ENCODE measurements around the gene BOK.
A peak's percentile ranks its signal among the peaks of the same experiment; 100 is the strongest.

The BOK gene

DNA sequence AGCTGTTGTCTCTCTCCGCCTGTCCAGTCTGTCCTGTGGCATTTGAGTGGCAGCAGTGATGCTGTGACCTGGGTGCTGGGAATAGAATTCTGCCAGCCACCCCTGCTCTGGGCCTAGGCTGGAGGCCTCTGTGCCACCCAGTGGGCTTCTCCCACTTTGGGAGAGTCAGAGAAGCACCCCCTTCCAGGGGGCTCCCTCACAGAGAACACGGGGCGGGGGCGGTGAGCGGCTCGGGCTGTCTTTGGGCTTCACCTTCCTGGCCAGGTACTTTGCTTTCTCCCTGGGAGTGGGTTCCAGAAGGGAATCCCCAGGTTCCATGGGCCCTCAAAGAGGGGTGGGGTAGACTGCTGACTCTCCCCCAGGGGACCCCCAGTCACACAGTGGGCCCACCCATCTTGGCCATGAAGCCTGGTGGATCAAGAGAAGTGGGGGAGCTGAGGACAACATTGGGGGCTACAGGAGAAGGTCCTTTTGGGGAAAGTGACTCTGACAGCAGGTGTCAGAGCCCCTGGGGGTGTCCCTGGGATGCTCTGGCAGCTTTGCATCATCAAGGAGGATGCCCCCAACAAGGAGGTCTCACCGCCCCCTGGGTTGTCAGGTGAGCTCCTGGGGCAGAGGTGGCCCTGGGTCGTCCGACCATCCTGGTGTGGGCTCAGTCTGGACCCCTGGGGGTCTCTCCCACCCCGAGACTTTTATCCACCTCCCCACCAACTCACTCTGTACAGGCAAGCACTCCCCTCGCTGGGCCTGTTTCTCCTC, 18.8 kb upstream of the BOK start:
- no peak for DNase-seq

DNA sequence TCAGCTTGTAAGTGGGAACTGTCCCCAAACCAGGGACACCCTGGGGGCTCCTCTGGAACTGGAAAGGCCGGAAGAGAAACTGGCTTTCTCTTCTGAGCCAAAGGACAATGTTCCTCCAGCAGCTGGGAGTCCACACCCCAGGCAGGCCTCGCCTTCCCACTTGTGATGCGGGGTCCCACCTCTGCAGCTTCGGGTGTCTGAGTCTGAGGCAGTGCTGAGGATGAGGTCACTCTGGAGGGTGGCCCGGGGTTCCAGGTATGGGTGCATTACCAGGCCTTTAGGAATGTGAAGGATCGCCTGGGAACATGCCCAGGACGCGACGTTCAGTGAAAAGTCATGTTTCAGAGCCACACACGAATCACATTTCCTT, 18.2 kb upstream of the BOK start:
- DNase-seq: no peak

DNA sequence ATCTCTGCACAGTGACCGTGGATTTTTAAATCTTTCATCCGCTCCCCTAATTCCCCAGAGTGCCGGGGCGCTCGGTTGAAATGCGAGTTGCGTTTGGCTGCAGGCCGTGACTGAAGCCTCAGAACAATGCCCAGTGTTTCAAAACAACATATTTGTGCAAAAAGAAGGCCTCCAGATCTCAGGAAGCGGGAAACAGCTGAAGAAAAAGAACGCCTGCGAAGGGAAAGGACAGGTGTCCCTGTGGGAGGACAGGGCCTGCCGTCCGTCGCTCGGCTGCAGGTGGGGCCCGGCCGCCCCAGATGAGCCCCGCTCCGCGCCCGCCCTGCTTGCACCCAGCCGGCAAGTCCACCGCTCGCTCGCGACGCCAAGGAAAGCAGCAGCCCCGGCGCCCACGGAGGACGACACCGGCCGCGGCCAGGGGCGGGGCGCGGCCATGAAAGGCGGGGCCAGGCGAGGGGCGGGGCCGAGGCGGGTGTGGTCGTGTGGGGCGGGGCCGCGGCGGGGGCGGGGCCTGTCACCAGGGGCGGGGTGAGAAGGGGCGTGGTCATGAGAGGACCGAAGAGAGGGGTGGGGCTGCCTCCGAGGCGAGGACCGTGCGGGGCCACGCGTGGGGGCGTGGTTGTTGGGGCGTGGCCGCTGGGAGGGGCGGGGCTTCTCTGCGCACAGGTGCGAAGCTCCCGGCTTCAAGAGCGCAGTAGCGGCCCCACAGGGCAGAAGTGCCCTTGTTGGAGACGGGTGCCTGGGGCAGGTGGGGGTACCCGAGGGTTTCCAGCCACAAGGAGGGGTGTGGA, 17.6 kb upstream of the BOK start:
- peak; percentile 78 for DNase-seq

DNA sequence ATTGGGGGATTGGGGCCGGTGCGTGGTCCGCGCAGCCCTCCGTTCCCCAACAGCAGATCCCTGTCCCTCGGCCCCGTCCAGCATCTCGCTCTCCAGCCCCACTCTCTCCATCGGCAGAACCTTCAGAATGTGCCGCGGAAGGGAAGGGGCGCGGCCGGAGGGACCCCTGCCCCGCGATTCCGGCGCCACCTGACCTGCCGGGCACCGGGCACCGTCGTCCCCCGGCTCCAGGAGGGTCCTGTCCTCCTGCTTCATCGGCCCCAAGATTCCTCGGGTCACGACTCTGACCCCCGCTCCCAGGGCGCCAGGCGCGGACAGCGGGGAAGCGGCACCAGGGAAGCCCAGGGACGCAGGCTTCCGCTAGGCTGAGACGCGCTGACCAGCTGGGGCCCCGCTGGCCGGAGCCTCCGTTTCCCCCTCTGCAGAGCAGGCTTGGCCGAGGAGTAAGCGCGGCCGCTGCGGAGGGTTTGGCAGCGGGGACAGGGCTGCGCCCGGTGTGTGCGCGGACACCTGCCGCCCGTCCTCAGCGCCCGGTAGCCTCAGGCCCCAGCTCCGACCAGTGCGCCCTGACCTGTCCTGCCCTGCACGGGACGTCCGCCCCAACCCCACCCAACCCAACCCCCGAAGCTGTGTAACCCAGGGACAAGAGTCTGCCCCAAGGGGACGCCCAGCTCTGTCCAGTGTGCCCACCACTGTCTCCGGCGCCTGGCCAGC, 16.8 kb upstream of the BOK start:
- DNase-seq: no peak

DNA sequence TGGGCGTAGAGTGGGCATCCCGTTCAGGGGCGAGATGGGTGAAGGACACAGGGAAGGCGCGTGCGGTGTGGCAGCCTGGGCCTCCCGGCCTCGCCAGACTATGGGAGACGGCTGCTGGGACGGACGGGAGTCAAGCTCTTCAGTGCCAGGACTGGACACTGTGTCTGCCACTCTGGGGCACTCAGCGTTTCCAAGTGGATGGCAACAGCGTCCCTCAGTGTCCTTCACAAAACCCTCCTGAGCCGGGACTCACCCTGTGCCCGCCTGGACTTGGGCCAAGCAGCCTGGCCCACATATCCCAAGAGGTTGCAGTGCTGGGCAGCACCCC, 16.3 kb upstream of the BOK start:
- DNase-seq: no peak

DNA sequence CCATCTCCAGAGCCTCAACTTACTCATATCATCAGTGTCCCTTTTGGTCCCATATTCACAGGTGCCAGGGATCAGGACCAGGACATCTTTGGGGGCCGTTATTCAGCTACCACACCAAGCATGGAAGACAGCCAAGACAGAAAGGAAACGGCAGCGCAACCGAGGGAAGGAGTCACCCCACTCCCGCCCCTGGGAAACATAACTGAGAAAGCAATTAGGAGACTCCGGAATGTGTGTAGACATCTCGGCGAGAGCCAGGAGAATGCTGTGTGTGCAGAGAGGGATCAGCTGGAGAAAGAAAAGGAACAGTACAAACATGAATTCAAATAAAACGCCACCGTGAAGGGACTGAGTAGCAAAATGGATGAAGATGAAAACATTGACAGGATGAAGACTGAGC, 13.4 kb upstream of the BOK start:
- no peak for DNase-seq

DNA sequence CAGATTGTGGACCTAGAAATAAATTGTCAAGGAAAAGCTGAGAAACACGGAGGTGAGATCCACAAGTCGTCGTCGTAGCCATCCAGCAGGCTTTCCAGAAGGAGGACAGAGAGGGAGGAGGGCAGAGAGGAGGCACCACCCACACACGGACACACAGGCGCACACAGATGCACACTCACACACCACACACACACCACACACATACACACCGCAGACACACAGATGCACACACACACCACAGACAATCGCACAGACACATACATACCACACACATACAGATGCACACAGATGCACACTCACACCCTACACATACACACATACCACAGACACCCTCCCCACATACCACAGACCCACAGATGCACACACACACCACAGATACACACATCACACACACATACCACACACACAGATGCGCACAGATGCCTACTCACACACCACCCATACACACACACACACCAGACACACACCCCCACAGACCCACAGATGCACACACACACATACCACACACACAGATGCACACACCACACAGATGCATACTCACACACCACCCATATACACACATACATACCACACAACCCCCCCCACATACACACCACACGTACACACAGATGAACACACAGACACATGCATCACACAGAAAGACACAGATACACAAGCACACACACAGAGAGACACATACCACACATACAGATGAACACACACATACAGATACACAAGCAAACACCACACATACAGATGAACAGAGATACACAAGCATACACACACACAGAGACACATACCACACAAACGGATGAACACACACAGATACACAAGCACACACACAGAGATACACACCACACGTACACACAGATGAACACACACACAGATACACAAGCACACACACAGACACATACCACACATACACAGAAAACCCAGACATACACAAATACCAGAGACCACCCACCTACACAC, 12.7 kb upstream of the BOK start:
- no peak for DNase-seq

DNA sequence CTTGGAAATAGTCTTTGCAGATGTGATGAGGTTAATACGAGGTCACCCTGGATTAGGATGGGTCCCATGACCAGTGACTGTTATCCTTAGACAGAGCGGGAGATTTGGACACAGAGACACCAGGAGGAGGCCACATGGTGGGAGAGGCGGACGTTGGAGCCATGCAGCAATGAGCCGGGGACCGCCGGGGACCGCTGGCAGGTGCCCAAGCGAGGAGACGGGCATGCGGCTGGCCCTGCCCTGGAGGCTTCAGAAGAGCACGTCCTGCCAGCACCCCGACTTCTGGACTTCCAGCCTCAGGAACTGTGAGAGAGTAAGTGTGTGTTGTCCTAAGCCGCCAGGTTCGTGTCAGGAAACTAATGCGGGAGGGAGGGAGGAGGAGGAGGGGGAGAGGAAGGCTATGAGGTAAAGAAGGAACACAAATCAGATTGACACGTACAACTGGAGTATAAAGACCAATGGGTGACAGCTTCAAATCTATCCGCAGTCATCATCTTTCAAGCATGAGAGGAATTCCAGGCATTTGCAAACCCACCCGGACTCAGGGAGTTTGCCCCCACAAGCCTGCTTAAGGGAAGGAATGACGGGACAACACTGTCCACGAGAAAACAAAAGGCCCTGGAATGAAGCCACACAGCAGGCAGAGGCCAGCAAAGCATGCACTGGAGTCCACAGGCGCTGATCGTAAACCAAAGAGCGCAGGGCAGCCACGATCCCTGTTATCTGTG, 11.6 kb upstream of the BOK start:
- no peak for DNase-seq

DNA sequence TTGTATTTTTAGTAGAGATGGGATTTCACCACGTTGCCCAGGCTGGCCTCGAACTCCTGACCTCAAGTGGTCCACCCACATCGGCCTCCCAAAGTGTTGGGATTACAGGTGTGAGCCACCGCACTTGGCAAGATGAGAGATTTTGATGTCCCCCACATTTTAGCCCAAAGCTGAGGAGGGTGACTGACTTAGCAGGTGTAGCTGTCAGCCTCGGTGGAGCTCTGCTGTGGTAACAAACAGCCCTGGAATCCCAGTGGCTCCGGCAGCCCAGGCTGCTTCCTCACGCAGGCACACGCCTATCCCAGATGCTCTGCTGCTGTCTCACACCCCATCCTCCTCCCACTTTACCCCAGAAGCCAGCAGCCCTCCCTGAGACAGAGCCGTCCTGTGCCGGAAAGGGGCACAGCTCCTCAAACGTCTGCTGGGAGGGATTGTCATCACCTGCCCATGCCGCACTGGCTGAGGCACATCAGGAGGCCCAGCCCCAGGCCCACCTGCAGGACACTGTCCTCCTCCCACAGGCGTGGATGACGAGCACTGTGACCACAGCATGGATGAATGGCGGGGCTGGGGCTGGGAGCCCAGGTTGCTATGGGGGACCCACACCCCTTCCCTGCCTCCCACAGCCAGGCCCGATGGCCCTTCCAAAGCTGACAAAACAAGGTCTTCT, 10.6 kb upstream of the BOK start:
- DNase-seq: no peak

DNA sequence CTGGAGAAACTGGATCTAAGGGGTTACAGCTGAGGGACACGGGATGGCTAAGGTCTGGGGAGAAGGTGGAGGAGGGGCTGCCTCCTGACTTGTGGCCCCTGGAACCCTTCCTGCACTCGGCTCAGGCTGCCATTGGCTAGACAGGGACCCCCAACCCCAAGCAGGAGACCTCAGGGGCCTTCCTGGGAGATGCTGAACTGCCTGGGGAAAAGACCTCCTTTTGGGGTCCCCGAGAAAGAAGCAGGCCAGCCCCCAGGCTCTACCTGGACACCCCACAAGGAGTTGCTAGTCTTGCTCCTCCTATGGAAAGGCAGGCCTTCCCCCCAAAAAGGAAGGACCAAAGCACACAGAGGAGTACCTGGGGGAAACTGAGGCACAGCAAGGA, 10.1 kb upstream of the BOK start:
- no peak for DNase-seq

DNA sequence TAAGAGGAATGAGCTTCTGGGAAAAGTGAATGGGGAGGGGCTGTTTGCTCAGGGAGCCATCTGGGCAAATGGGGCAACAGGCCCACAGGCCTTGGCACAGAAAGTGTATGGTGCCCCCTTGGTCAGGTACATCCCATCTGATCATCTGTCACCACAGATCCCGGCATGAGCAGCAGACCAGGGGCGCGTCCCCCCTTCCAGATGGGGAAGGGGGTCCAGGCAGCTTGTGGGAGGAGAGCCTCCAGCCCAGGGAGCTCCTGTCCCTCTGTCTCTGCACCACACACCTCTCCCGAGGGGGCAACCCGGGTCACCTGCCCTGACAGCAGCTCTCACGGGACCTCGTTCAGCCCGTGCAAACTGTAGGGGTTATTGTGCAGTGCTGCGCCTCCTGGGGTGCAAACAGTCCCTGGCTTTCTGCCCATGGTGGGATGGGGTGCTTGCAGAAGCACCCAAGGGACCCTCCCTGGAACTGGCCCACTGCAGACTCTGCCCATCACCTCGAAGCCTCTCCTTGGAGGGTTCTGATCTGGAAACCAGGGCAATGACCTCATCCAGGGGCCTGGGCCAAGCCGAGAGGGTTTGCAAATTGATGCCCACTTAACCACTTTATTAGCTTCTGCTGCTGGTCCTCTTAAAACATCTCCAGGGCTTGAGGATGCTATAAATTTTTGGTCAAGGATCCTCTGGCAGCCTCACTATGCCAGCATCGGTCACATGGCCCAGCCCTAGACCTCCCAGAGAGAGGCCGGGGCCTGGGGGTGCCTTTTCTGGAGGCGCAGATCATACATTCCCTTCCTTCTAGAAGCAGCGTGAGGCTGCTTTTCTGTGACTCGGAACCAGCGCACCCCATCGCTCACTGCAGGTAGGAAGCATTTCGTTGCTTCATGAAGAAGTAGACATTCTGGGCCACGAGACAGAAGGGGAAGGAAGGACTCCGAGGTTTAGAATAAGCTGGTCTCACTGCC, 7.6 kb upstream of the BOK start:
- DNase-seq: no peak

DNA sequence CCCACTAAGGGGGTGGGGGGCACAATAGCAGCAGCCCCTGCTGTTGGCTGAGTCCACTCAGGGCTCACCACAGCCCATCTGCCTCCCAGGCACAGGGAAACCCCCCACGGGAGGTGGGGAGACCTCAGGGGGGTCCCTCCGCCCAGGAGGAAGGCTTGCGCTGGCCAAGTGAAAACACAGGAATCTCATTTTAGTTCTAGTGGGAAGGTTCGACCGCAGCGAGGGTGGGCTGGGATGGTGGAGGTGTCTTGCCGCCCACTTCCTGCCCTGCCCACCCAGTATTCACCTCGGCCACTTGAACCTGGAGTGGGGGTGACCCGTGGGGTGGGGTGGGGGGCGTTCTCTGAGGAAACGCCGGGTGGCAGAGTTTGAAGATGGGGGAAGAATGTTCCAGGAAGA, 6.9 kb upstream of the BOK start:
- no peak for DNase-seq

DNA sequence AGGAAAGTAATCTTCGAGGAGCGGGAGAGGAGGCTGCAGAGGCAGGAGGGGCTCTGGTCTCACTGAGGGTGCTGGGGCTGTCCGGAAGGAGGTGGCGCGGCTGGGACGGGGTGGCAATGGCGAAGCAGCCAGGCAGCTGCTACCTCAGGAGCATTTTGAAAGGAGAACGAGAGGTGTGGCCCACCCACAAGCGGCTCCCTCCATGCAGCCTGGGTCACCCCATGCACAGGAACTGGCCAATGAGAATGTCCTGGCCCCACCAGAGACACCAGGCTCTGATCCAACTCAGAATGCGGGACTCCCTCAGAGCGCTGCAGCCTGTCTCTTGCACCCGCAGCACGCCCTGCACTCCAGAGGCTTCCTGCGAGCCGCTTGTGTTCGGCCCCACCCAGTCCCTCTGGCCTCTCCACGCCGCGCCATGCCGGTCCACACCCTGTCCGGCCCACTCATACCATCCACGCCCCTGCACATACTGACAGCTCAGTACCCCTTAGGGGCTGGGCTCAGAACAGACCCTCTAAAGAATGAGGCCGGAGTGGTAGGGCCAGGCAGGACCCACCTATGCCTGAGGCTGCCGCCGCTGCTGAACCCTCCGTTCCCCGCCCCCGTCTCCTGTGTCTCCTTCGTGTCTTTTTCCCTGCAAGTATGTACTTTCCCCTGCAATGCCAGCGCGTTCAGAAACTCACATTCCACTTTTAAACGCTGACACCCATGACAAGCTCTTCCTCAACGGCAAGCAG, 6.4 kb upstream of the BOK start:
- no peak for DNase-seq

DNA sequence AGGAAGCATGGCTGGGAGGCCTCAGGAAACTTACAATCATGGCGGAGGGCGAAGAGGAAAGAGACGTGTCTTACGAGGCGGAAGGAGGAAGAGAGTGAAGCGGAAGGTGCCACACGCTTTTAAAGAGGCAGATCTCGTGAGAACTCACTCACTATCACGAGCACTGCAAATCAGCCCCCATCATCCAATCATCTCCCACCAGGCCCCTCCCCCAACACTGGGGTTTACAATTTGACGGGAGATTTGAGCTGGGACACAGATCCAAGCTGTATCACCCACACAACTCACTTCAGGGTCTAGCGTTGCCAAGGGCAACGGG, 5.1 kb upstream of the BOK start:
- DNase-seq: no peak

DNA sequence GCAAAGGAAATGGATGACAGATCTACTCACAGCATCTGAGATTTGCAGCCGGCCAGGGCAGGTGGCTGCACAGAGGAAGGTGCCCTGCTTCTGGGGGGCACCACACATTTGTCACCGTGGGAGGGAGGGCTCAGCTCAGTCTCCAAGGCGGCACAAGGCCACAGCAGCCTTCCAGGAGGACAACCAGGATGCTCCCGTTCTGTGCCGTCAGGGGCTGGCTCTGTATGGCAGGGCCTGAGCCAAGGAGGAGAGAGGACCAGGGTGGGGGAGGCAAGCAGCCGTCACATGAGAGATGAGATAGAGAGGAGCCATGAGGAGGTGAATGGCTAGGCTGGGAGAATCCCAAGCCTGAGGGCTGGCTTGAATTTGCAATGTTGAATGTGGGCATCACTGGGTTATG, 4.6 kb upstream of the BOK start:
- no peak for DNase-seq

DNA sequence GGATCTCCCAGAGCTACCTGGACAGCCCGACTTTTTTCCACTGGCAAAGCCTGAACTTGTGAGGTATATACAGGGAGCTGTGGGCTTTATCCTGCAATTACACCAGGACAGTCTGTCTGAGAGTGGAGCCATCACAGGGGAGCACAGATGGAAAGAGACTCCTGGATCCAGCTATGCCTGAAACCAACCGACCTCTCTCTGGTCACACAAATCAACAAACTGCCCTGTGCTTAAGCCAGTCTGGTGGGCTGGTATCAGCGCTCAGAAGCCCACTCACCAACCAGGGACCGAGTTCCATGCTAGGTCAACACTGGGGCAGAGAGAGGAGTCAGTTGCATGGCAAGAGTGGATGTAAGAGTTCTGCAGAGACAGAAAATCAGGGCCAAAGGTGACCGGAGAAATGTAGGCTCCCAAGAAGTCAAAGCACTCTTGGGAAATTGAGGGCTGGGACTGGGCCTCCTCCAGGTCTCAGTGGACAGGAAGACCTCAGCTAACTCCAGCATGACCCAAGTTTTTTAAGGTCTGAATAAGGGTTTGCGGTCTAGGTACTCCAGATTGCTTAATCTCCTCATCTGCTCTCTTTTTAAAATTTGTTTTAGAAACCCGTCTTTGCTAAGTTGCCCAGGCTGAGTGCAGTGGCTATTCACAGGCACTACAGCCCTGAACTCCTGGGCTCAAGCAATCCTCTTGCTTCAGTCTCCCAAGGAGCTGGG, 3.8 kb upstream of the BOK start:
- no peak for DNase-seq

DNA sequence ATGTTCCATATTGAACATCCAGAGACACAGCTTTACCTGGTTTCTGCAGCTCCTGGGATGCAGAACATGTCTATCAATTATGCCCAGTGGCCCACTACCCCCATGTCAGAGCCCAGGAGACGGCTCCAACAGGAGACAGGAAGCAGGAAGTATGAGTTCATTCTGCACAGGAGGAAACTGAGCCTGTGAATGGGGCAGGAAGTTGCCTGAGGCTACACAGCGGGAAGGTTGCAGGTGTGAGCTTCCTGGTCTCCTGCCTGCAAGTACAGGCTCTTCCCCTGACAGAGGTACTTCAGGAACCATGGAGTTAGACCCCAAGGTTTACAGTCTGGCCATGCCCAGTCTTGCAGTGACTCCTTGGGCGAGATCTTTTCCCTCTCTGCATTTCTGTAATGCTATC, 2.8 kb upstream of the BOK start:
- DNase-seq: no peak

DNA sequence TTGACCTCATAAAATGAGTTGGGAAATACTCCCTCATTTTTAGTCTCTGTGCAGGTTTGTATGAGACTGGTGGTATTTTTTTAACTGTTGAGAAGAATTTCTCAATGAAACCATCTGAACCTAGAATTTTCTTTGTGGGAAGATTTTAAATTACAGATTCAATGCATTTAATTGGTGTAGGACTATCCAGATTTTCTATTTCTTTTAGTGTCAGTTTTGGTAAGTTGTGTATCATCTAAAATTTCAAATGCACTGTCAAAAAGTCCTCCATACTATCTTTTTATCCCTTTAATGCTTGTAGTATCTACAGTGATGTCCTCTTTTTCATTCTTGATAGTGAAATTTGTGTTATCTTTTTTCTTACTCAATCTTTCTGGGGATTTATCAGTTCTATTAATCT, 1.8 kb upstream of the BOK start:
- DNase-seq: no peak

All from stimulated activated CD4-positive, alpha-beta T cell treated with anti-CD3 and anti-CD28 coated beads, Interleukin-1b, Interleukin-23, amount 100 ng/mL, for 48 hours (primary cell).